NCI-H146 (cell line): ENCODE results near the gene FARP1.

Experiments
- DNase-seq: peaks from one replicate; lab custom pipeline; 2025; lab: John Stamatoyannopoulos, UW

The FARP1 gene

GRCh38 chr13:98285852-98286594 is 143.1 kb downstream of the FARP1 start:
- peak; percentile 81 for DNase-seq

GRCh38 chr13:98286799-98287198 is 143.9 kb downstream of the FARP1 start:
- no peak for DNase-seq

GRCh38 chr13:98288211-98288610 is 145.3 kb downstream of the FARP1 start:
- DNase-seq = no peak

- DNase-seq = no peak
These were observed 146.5 kb downstream of the FARP1 start for GRCh38 chr13:98289339-98289945.

- no peak for DNase-seq
These were observed 147.4 kb downstream of the FARP1 start for GRCh38 chr13:98290261-98290660.

GRCh38 chr13:98291658-98292057 is 148.8 kb downstream of the FARP1 start:
- DNase-seq = no peak

GRCh38 chr13:98293103-98293502 is 150.2 kb downstream of the FARP1 start:
- DNase-seq = peak; percentile 79

GRCh38 chr13:98293570-98294142 is 150.8 kb downstream of the FARP1 start:
- no peak for DNase-seq

GRCh38 chr13:98295371-98295770 is 152.5 kb downstream of the FARP1 start:
- DNase-seq = no peak

GRCh38 chr13:98297051-98297450 is 154.2 kb downstream of the FARP1 start:
- peak; percentile 89 for DNase-seq

GRCh38 chr13:98297745-98298144 is 154.9 kb downstream of the FARP1 start:
- DNase-seq = no peak

GRCh38 chr13:98298599-98298998 is 155.7 kb downstream of the FARP1 start:
- no peak for DNase-seq

- no peak for DNase-seq
These were observed 156.5 kb downstream of the FARP1 start for GRCh38 chr13:98299235-98299965.

GRCh38 chr13:98299966-98300350 is 157.1 kb downstream of the FARP1 start:
- no peak for DNase-seq

- DNase-seq = peak; percentile 25
These were observed 158.2 kb downstream of the FARP1 start for GRCh38 chr13:98300956-98301641.

- no peak for DNase-seq
These were observed 158.8 kb downstream of the FARP1 start for GRCh38 chr13:98301721-98302120.

GRCh38 chr13:98303858-98304257 is 161.0 kb downstream of the FARP1 start:
- no peak for DNase-seq

GRCh38 chr13:98305670-98306069 is 162.8 kb downstream of the FARP1 start:
- DNase-seq = no peak

GRCh38 chr13:98307463-98308085 is 164.7 kb downstream of the FARP1 start:
- DNase-seq = no peak

- no peak for DNase-seq
These were observed 165.4 kb downstream of the FARP1 start for GRCh38 chr13:98308086-98308911.
